ENCODE data around the gene RCN2.

- TF ChIP-seq CTCF (IDR thresholded peaks at IDR 0.05; ENCODE audit: insufficient read depth, low read length) = no peak
- no peak for TF ChIP-seq POLR2AphosphoS5 (IDR thresholded peaks at IDR 0.05; ENCODE audit: low read depth)
- no peak for TF ChIP-seq REST (IDR thresholded peaks at IDR 0.05; ENCODE audit: insufficient replicate concordance, low read depth)
- no peak for TF ChIP-seq SPI1 (IDR thresholded peaks at IDR 0.05; ENCODE audit: borderline replicate concordance, low read depth)
Observed at GRCh38 chr15:76982356-76982755, 50.8 kb downstream of the RCN2 start.

Data from HL-60 (cell line).